ENCODE results near the gene ATG101. TPM values are rescaled to one million over a fixed set of nuclear protein-coding genes. Genes with fewer than 3 reads are reported as not detected.

ATG101 gene
- total and polyA plus RNA-seq, 2 of the 13 experiments (the other 11 are each of a cell fraction or from before 2014, with no cell fraction given) = 58.2 to 67.7 TPM

DNA sequence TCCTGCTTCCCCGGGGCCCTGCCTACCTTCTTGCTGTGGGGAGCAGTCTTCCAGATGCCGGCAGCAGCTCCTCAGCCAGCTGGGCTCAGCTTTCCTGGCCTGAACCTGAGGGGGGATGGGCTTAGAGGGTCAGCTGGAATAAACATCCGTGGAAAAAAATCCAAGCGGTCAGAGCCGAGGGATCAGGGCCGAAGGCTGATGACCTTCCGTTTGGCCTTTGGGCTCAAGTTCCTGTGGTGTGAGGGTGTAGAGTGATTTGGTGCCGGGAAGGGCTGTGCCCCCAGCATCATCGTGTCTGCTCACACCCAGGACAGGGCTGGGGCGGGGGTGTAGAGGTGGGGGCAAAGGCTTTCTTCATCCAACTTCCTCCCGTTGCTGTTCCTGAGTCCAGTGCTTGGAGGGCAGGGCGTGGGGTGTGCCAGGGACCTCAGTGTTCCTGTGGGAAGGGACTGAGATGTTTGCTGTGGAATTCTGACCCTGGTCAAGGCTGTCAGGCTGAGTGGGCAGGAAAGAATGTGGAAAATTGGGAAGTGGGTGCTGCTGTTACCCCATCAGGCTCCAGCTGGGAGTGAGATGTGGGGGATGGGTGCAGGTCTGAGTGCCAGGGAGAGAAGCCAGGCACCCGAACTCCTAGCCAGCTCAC, 12.4 kb downstream of the ATG101 start:
- FAIRE-seq = peak; percentile 28
- Histone ChIP-seq H4K20me1 (ENCODE audit: insufficient read depth, low read length) (no peaks in the 10 kb centered on the region), H2AFZ (ENCODE audit: low read length) (no peak overlapping the region), H3K9me3 (ENCODE audit: low read length) (no peaks in the 10 kb centered on the region), H3K27ac (ENCODE audit: extremely low read length, insufficient read depth, low read length) (peak overlapping the region; percentile 46), H3K4me2 (ENCODE audit: low read depth, low read length) (peak overlapping the region; percentile 81), H3K27me3 (ENCODE audit: control insufficient read depth in 1 of 2, insufficient read depth in 2 of 2, low read length in 2 of 2) (peaks cover 11 to 26% of the 10 kb centered on the region in 2 experiments), H3K4me3 (replicated peaks in 1 of 3; ENCODE audit: insufficient read depth in 1 of 3, low read depth in 2 of 3, low read length in 3 of 3) (peak overlapping the region; percentile 55 to 71 (median 56)), H3K79me2 (ENCODE audit: insufficient read depth, low read length) (no peaks in the 10 kb centered on the region), H3K4me1 (ENCODE audit: insufficient read depth, low read length) (peaks cover 46% of the 10 kb centered on the region), H3K36me3 (replicated peaks in 1 of 2; ENCODE audit: control insufficient read depth in 1 of 2, insufficient read depth in 2 of 2, low read length in 2 of 2) (peaks cover 3 to 14% of the 10 kb centered on the region in 2 experiments; a peak in 4 of 5 replicates), H3K9ac (ENCODE audit: insufficient read depth, low read depth, low read length) (peak overlapping the region; percentile 54)
- intact Hi-C loops (cut with micrococcal nuclease; ENCODE audit: unreplicated experiment) (loop anchor here (5.0 kb wide), 1 partner anchor 35 kb away; no protein-coding TSS in a partner anchor), in situ Hi-C loops (cut with HindIII; ENCODE audit: extremely low pct_ligation_motif_present, low pct_unique_long_range_greater_than_20kb) (loop anchor here (5.0 kb wide), 1 partner anchor 55 kb away; no protein-coding TSS in a partner anchor)
- ATAC-seq = peak; percentile 58
- CTCF ChIA-PET (ENCODE audit: low intra/inter-chr PET ratio, low total read pairs) = interaction anchor here (1.0 to 3.1 kb wide), 2 partner anchors 56 to 58 kb away, joined by 4 to 79 read pairs; no protein-coding TSS in a partner anchor
- peak; percentile 41 for DNase-seq (ENCODE audit: low spot score)
- POLR2A ChIA-PET = interaction anchor here (1.3 to 2.4 kb wide), 7 partner anchors 13 to 72 kb away, joined by 3 to 15 read pairs (median 5); partner anchors contain the start of genes ATG101 and NR4A1
- 0% methylated on average over 10 of the region's 13 CpGs for WGBS (ENCODE audit: low lambda C conversion rate)
- no TSS peak for BruUV-seq (replicated peaks)
- TF ChIP-seq HNF1A (IDR thresholded peaks at IDR 0.05; ENCODE audit: low read depth) (no peak), HNF1A (CRISPR knock-in tag; IDR thresholded peaks at IDR 0.05; ENCODE audit: borderline replicate concordance) (no peak), HIC2 (CRISPR knock-in tag; IDR thresholded peaks at IDR 0.05; ENCODE audit: low read depth) (peak; percentile 62; the same call in 1 of the 2 replicates), GATA4 (IDR thresholded peaks at IDR 0.05; ENCODE audit: borderline replicate concordance, low read depth) (no peak), ZBTB43 (CRISPR knock-in tag; conservative IDR thresholded peaks at IDR 0.05) (0 out of 2 replicates have a peak, but pooled peaks have one; percentile 59), BCL3 (CRISPR knock-in tag; IDR thresholded peaks at IDR 0.05) (no peak), ZNF883 (CRISPR knock-in tag; IDR thresholded peaks at IDR 0.05; ENCODE audit: not compliant biosample characterization) (no peak), ZNF451 (CRISPR knock-in tag; IDR thresholded peaks at IDR 0.05) (no peak), FOXP1 (IDR thresholded peaks at IDR 0.05) (no peak), FOXP1 (CRISPR knock-in tag; IDR thresholded peaks at IDR 0.05) (peak; percentile 66), ZFP41 (CRISPR knock-in tag; IDR thresholded peaks at IDR 0.05; ENCODE audit: borderline replicate concordance) (0 out of 2 replicates have a peak, but pooled peaks have one; percentile 19), KDM5B (CRISPR knock-in tag; IDR thresholded peaks at IDR 0.05; ENCODE audit: borderline replicate concordance) (no peak; the same call in 1 of the 2 replicates), TBP (CRISPR knock-in tag; IDR thresholded peaks at IDR 0.05) (no peak), ZNF790 (CRISPR knock-in tag; IDR thresholded peaks at IDR 0.05; ENCODE audit: borderline replicate concordance) (no peak), HNF4A (CRISPR knock-in tag; IDR thresholded peaks at IDR 0.05) (peak; percentile 82)

Data from HepG2 (cell line).